IMR-90 (cell line): ENCODE measurements around the gene MALRD1. TPM values are rescaled to one million over a fixed set of nuclear protein-coding genes. Genes with fewer than 3 reads are reported as not detected.

ENCODE experiments used
- ATAC-seq: fragments of 200-7000 bp; cut with Tn5 transposase; 2 replicates; pipeline ENCODE4 v1.9.1; 2020; ENCODE audit warnings: low read depth, mild to moderate bottlenecking, moderate library complexity
- BruUV-seq: library from RNA; stranded (reverse); fragments of 400-500 nt; replicated peaks from 2 replicates; lab custom pipeline; 2021; lab: Mats Ljungman, UMichigan
- CTCF ChIA-PET: fragments of 300-600 bp; formaldehyde crosslinking; extraction: SDS; loops from one replicate; lab custom pipeline; 2021; ENCODE audit warnings: antibody characterized with exemption; lab: Yijun Ruan, JAX
- POLR2A ChIA-PET: fragments of 300-600 bp; sonication (Branson Sonifier 250); formaldehyde crosslinking; loops from one replicate; lab custom pipeline; 2022; ENCODE audit warnings: antibody characterized with exemption; ENCODE audit not compliant: unreplicated experiment; lab: Charles Lee
- DNase-seq: peaks from one replicate; pipeline ENCODE4 v3.0.0; 2013
- H2AFZ ChIP-seq: replicated peaks from 2 replicates; pipeline ENCODE3; 2013; ENCODE audit warnings: low read length, mild to moderate bottlenecking; ENCODE audit not compliant: poor library complexity
- H2AK5ac ChIP-seq: 2 replicates; pipeline ENCODE4 v1.6.1; 2013; ENCODE audit warnings: low read depth, low read length, inconsistent platforms
- H2AK9ac ChIP-seq: replicated peaks from 2 replicates; pipeline ENCODE3; 2013; ENCODE audit warnings: mild to moderate bottlenecking, low read depth, low read length, moderate library complexity; ENCODE audit not compliant: poor library complexity
- H2BK120ac ChIP-seq: 2 replicates; pipeline ENCODE4 v1.6.1; 2013; ENCODE audit warnings: low read depth, low read length, inconsistent platforms
- H2BK15ac ChIP-seq: 3 replicates; pipeline ENCODE4 v1.6.1; 2013; ENCODE audit warnings: low read depth, low read length, inconsistent platforms
- H2BK20ac ChIP-seq: 2 replicates; pipeline ENCODE4 v1.6.1; 2013; ENCODE audit warnings: low read depth, mild to moderate bottlenecking, inconsistent platforms, low read length, moderate library complexity
- H2BK5ac ChIP-seq: 2 replicates; pipeline ENCODE4 v1.6.1; 2013; ENCODE audit warnings: mild to moderate bottlenecking, low read depth, low read length, inconsistent platforms; ENCODE audit not compliant: poor library complexity, severe bottlenecking
- H3K14ac ChIP-seq: replicated peaks from 2 replicates; pipeline ENCODE4 v1.6.1; 2013; ENCODE audit warnings: low read depth, low read length, inconsistent platforms
- H3K18ac ChIP-seq: 2 replicates; pipeline ENCODE4 v1.6.1; 2013; ENCODE audit warnings: low read depth, low read length, control low read depth
- H3K23ac ChIP-seq: 2 replicates; pipeline ENCODE4 v1.6.1; 2013; ENCODE audit warnings: low read depth, low read length, inconsistent platforms
- H3K27ac ChIP-seq: 2 replicates; pipeline ENCODE4 v1.5.1; 2013; ENCODE audit warnings: mild to moderate bottlenecking, control low read depth, low read length; ENCODE audit not compliant: insufficient read depth
- H3K27me3 ChIP-seq: 2 replicates; pipeline ENCODE4 v1.6.1; 2013; ENCODE audit warnings: low read length; ENCODE audit not compliant: control insufficient read depth, insufficient read depth
- H3K36me3 ChIP-seq: 2 replicates; pipeline ENCODE4 v1.6.1; 2013; ENCODE audit warnings: low read length, mixed read lengths; ENCODE audit not compliant: control insufficient read depth, insufficient read depth
- H3K4ac ChIP-seq: 2 replicates; pipeline ENCODE4 v1.6.1; 2013; ENCODE audit warnings: low read depth, low read length, inconsistent platforms
- H3K4me1 ChIP-seq: 2 replicates; pipeline ENCODE4 v1.6.1; 2013; ENCODE audit warnings: low read length, mixed read lengths; ENCODE audit not compliant: control insufficient read depth, insufficient read depth
- H3K4me2 ChIP-seq: 2 replicates; pipeline ENCODE4 v1.6.1; 2013; ENCODE audit warnings: low read depth, mild to moderate bottlenecking, control low read depth, low read length, moderate library complexity
- H3K4me3 ChIP-seq: 2 replicates; pipeline ENCODE4 v1.5.1; 2013; ENCODE audit warnings: low read depth, mild to moderate bottlenecking, control low read depth, low read length, moderate library complexity; ENCODE audit not compliant: insufficient read depth
- H3K56ac ChIP-seq: 2 replicates; pipeline ENCODE4 v1.6.1; 2013; ENCODE audit warnings: low read length, inconsistent platforms; ENCODE audit not compliant: insufficient read depth; ENCODE audit errors: extremely low read depth
- H3K79me1 ChIP-seq, 2 experiments: 2 replicates each; pipeline ENCODE4 v1.6.1; 2013; ENCODE audit warnings: low read length in 2 of 2, inconsistent platforms in 1 of 2, low read depth in 1 of 2
- H3K9ac ChIP-seq: 2 replicates; pipeline ENCODE4 v1.6.1; 2013; ENCODE audit warnings: low read depth, low read length, control low read depth
- H3K9me1 ChIP-seq: 2 replicates; pipeline ENCODE4 v1.6.1; 2013; ENCODE audit warnings: low read length, inconsistent platforms; ENCODE audit not compliant: insufficient read depth
- H3K9me3 ChIP-seq: 2 replicates; pipeline ENCODE4 v1.6.1; 2013; ENCODE audit warnings: low read length; ENCODE audit not compliant: control insufficient read depth, insufficient read depth
- H4K20me1 ChIP-seq: 2 replicates; pipeline ENCODE4 v1.6.1; 2013; ENCODE audit warnings: low read length, inconsistent platforms; ENCODE audit not compliant: insufficient read depth
- H4K5ac ChIP-seq: 2 replicates; pipeline ENCODE4 v1.6.1; 2013; ENCODE audit warnings: mild to moderate bottlenecking, low read depth, low read length, control low read depth
- H4K8ac ChIP-seq, 2 experiments: 2 replicates each; pipeline ENCODE4 v1.6.1; 2013; ENCODE audit warnings: low read depth in 2 of 2, low read length in 2 of 2, control low read depth in 1 of 2, inconsistent platforms in 1 of 2
- H4K91ac ChIP-seq: 2 replicates; pipeline ENCODE4 v1.6.1; 2013; ENCODE audit warnings: low read depth, low read length, inconsistent platforms; ENCODE audit not compliant: insufficient read depth
- CHD1 ChIP-seq: IDR thresholded peaks from 2 replicates; pipeline ENCODE4 v1.6.1; 2012; ENCODE audit warnings: low read depth, low read length, improper control_type of control experiment
- ELK1 ChIP-seq: fragments of 150-350 bp; IDR thresholded peaks from 2 replicates; pipeline ENCODE4 v1.6.1; 2016; ENCODE audit warnings: low read depth, mild to moderate bottlenecking, low read length, moderate library complexity, borderline replicate concordance
- FOS ChIP-seq: fragments of 150-350 bp; IDR thresholded peaks from 2 replicates; pipeline ENCODE4 v1.6.1; 2016; ENCODE audit warnings: low read depth, low read length
- MAFK ChIP-seq: IDR thresholded peaks from 2 replicates; pipeline ENCODE4 v1.6.1; 2012; ENCODE audit warnings: low read depth, low read length, improper control_type of control experiment
- MAZ ChIP-seq: IDR thresholded peaks from 2 replicates; pipeline ENCODE4 v1.6.1; 2012; ENCODE audit warnings: low read depth, mild to moderate bottlenecking, low read length, improper control_type of control experiment, moderate library complexity, borderline replicate concordance
- MXI1 ChIP-seq: IDR thresholded peaks from 2 replicates; pipeline ENCODE4 v1.6.1; 2012; ENCODE audit warnings: low read depth, mild to moderate bottlenecking, low read length, moderate library complexity, borderline replicate concordance
- POLR2A ChIP-seq: IDR thresholded peaks from 2 replicates; pipeline ENCODE4 v1.6.1; 2012; ENCODE audit warnings: mild to moderate bottlenecking, low read depth, low read length
- RAD21 ChIP-seq: IDR thresholded peaks from 2 replicates; pipeline ENCODE4 v1.6.1; 2012; ENCODE audit warnings: low read length, improper control_type of control experiment
- RCOR1 ChIP-seq: IDR thresholded peaks from 2 replicates; pipeline ENCODE4 v1.6.1; 2012; ENCODE audit warnings: mild to moderate bottlenecking, low read length, improper control_type of control experiment; ENCODE audit not compliant: insufficient replicate concordance
- WGBS, 2 experiments: methylation state at CpG; one replicate each; pipeline versions ENCODE4 v1.1.5 to v1.1.7; 2013; ENCODE audit warnings: missing lambda C conversion rate in 2 of 2; ENCODE audit not compliant: insufficient read length in 1 of 2; ENCODE audit errors: extremely low coverage in 2 of 2; 5-methylcytosine and 5-hydroxymethylcytosine counted together
- dilution Hi-C: fragments of 300-500 bp; cut with HindIII; formaldehyde crosslinking; loops from one replicate; pipeline ENCODE4 v1.14.3; 2018; ENCODE audit warnings: low sequenced_read_pairs; ENCODE audit not compliant: unreplicated experiment
- in situ Hi-C: fragments of 300-500 bp; cut with MboI; formaldehyde crosslinking; loops from 3 replicates; pipeline ENCODE4 v1.14.3; 2019; ENCODE audit warnings: low sequenced_read_pairs, inconsistent platforms, mixed read lengths
- intact Hi-C: fragments of 100-400 bp; cut with micrococcal nuclease; formaldehyde crosslinking; loops from 2 replicates; pipeline ENCODE4 v1.10.0; 2022
- polyA plus RNA-seq, 3 experiments: library from polyadenylated mRNA; depleted of rRNA; stranded (reverse); fragments of >200 nt; gene quantifications; 2 replicates each; pipeline ENCODE4 v1.2.3, GENCODE V29; 2012; ENCODE audit warnings: low replicate concordance in 1 of 3
- total RNA-seq: library from RNA; depleted of rRNA; stranded (reverse); fragments of >200 nt; gene quantifications from 2 replicates; pipeline ENCODE4 v1.2.3, GENCODE V29; 2012

The MALRD1 gene
- total and polyA plus RNA-seq, 2 of the 4 experiments (the other 2 are of a cell fraction): 0.34 to 1.1 TPM

- Histone ChIP-seq H2BK5ac (no peak overlapping the region), H2AFZ (no peak overlapping the region), H3K36me3 (no peaks in the 10 kb centered on the region), H2BK120ac (no peak overlapping the region), H2AK5ac (no peak overlapping the region), H4K91ac (no peak overlapping the region), H3K4me2 (no peak overlapping the region), H3K79me1 (no peaks in the 10 kb centered on the region), H3K9me1 (no peaks in the 10 kb centered on the region), H3K9ac (no peak overlapping the region), H4K20me1 (no peaks in the 10 kb centered on the region), H3K27me3 (no peaks in the 10 kb centered on the region), H3K14ac (no peak overlapping the region), H3K27ac (no peak overlapping the region), H2BK20ac (no peak overlapping the region), H3K23ac (no peak overlapping the region), H4K8ac (no peak overlapping the region), H3K4ac (no peak overlapping the region), H3K9me3 (no peaks in the 10 kb centered on the region), H3K4me3 (no peak overlapping the region), H2BK15ac (no peak overlapping the region), H3K18ac (no peak overlapping the region), H2AK9ac (no peak overlapping the region), H3K4me1 (no peaks in the 10 kb centered on the region), H3K56ac (no peak overlapping the region), H4K5ac (no peak overlapping the region)
- intact Hi-C loops (no loop called here), dilution Hi-C loops (no loop called here), in situ Hi-C loops (no loop called here)
- ChIA-PET CTCF (interaction anchor here (1.1 kb wide), 1 partner anchor 13 kb away, joined by 3 read pairs; no protein-coding TSS in a partner anchor), POLR2A (no interaction called here)
- no TSS peak for BruUV-seq
- ATAC-seq: no peak
- TF ChIP-seq MXI1: no peak
- TF ChIP-seq MAFK: no peak
- TF ChIP-seq MAZ: no peak
- no peak for TF ChIP-seq RCOR1
- TF ChIP-seq POLR2A: no peak
- TF ChIP-seq CHD1: no peak
- TF ChIP-seq RAD21: no peak
- TF ChIP-seq ELK1: no peak
- TF ChIP-seq FOS: no peak
- no peak for DNase-seq
- WGBS, 2 experiments: no CpG with 5 or more reads among the region's 3 CpGs
These were observed 708.3 kb downstream of the MALRD1 start for GRCh38 chr10:19756919-19757318.
